Epithelial cell of esophagus (primary cell): Measurements from ENCODE around the gene KIF13A.
"Not testable (repeated sequence)": the region's sequence is repeated elsewhere in the genome, so short reads cannot be mapped to it uniquely, and the experiment has no call there.

Source experiments
- DNase-seq: peaks from one replicate; pipeline ENCODE4 v3.0.0; 2010; ENCODE audit warnings: low read depth
- H3K4me3 ChIP-seq: 2 replicates; pipeline ENCODE4 v1.5.1; 2011; ENCODE audit warnings: mild to moderate bottlenecking, low read length, control low read depth
- CTCF ChIP-seq: IDR thresholded peaks from 2 replicates; pipeline ENCODE4 v1.5.1; 2011; ENCODE audit warnings: low read depth, mild to moderate bottlenecking, low read length, control low read depth, inconsistent platforms; ENCODE audit not compliant: insufficient read depth; ENCODE audit errors: missing control alignments

KIF13A gene

DNA sequence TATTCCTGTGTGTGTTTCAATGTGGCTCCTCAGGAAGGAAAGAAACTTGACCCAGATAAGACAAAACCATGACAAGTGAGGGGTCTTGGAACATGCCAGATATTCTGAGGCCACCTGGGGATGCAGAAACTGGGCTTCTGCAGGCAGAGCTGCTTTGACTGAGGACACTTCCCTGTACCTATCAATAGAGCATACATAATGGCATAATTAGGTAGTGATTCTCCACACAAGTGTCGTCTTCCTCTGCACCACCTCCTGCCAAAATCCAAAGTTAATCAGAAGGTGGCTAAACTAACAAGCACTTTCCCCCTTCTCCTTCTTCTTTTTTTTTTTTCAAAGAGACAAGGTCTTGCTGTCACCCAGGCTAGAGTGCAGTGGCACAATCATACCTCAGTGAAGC is 97.1 kb downstream of the KIF13A start:
- no peak overlapping the region for H3K4me3 ChIP-seq
- DNase-seq: no peak
- TF ChIP-seq CTCF: no peak

DNA sequence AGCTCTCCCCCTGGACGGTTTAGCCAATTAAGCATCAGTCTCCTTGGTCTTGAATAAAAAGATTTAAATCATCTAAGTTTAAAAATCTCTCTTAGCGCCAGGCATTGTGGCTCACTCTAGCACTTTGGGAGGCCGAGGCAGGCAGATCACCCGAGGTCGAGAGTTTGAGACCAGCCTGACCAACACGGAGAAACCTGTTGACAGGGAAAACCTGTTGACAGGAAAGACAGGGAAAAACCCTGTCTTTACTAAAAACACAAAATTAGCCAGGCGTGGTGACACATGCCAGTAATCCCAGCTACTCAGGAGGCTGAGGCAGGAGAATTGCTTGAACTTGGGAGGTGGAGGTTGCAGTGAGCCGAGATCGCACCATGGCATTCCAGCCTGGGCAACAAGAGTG is 97.7 kb downstream of the KIF13A start:
- DNase-seq, H3K4me3 ChIP-seq: not testable (repeated sequence)

DNA sequence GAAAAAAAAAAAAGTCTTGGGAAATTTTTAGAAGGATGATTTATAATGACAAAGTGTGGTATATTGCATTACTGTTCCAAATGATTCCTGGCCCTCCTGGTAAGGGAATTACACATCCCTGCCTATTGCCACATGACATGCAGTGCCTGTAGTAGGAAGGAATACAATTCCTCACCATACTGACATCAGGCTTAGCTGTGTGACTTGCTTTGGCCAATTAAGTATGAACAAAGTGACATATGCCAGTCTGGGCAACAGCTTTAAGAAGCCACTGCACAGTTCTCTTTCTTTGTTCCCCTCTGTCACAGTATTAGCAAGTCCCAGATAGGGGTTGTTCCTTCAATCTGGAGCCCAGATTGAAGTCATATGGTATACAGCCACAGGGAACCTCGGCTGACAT is 100.5 kb downstream of the KIF13A start:
- DNase-seq: peak; percentile 54
- no peak overlapping the region for H3K4me3 ChIP-seq
- no peak for TF ChIP-seq CTCF

DNA sequence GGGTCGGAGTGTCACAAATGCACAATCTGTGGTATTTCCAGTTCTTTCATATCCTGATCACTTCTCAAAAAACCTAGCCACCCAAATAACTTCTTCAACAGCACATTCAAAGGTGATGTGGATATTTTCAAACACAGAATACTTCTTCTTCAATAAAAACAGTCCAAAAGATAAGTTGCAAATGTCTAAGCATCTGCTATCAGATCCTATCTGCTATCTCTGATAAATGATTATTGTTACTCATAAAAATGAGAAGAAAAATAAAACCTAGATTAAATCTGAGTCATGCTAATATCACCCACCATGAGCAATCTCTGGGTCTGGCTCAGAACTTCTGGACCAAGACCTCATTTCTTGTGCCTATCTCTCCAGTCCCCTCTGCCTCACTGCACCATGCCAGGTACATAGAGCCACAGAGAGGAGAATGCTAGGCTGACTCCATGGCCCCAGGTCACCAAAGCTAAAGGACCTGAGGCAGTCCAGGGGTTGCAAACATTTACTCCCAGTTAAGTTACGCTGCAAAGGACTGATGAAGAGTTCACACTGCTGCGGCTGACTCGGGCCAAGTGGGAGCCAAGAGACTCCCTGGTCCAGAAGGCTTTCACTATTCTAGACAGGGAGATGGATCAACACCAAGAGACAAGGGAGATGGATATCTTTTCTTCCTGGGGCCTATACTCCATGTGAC is 101.4 kb downstream of the KIF13A start:
- no peak for DNase-seq
- no peak for TF ChIP-seq CTCF

DNA sequence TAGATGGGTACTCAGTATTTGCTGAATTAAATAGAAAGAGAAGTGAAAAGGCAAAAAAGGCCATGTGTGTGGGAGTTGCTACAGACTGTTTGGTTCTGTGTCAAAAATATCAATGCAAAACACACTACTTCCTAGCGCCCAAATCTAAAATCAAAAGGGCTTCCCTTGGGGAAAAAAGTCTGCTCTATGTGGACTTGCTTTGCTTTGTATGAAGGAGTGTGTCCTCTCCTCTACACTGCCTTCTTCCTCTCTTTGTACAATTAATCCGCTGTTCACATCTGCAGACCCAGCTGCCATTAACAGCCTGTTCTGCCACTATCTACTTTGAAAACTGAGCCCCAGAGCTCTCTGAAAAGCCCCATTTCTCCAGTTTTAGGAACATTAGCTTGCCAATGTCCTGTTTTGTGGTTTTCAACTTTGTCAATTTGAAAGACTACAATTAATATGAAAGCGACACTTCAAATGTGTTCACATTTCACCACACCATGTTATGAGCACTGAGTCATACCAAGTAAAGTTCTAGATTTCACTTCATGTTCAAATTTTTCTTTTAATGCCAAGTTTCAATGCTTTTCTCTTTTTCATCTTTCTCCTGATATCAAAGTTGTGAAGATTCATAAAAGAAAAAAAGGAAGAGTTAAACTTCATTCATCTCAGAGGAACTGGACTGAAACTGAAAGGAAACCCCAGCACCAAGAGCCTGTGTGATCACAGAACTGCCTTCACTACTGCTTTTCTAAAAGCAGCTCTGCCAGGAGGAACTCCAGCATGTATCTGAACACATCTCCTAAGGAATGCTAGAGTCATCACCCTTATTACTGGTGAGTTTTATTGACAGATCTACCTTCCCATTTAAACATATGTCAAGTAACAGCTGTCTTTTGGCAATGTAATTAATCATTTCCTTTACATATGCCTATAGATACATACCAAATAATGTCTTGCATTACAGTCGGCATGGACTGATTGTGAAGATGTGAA is 102.6 kb downstream of the KIF13A start:
- peak; percentile 45 for DNase-seq
- H3K4me3 ChIP-seq: no peak overlapping the region
- TF ChIP-seq CTCF: no peak

More for the DNA sequence above, 101.4 kb downstream of the KIF13A start:
- H3K4me3 ChIP-seq: no peak overlapping the region

- no peak overlapping the region for H3K4me3 ChIP-seq
- no peak for TF ChIP-seq CTCF
- DNase-seq: no peak
Observed at GRCh38 chr6:17883665-17884497, 103.6 kb downstream of the KIF13A start.

DNA sequence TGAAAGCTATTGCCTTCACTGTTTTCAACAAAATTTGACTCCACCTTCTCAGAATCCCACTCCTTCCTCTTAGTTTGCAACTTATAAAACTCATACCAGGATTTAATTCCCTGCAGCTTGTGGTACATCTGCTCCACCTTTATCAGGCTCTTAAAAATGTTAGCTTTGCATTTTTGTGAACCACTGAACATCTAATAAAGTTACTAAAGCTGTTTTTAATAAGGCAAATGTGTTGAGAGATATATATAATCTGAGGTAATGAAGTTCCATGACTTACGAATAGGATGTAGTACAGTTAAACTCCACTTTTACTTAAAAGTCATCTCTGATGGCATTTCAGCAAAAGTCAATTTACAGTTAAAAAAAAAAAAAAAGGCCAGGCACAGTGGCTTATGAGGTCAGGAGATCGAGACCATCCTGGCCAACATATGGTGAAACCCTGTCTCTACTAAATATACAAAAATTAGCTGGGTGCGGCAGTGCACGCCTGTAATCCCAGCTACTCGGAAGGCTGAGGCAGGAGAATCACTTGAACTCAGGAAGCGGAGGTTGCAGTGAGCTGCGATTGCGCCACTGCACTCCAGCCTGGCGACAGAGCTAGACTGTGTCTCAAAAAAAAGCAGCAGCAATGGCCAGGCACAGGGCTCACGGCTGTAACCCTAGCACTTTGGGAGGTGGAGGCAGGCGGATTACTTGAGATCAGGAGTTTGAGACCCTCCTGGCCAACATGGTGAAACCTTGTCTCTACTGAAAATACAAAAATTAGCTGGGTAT is 106.2 kb downstream of the KIF13A start:
- no peak for DNase-seq
- H3K4me3 ChIP-seq: no peak overlapping the region
- TF ChIP-seq CTCF: no peak
